ENCODE results near the gene HYCC1.

DNA sequence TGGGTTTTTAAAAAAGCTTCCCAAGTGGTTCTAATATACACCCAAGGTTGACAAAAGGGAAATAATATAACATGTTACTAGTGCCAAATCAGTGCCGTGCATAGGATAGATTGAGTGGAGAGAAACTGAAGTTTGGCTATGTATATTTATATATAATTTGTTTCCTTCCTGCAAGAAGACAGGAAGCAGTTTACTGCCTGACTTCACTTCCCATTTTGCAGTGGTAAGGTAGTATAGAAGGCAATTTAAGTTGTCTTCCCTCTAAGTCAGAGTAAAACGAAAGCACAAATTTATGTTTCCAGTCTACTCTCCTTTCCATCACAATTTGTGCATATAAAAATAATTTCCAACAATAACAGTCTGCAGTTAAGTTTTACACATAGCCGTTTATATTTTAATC, 3.4 kb upstream of the HYCC1 start:
- TF ChIP-seq, protein P1, sequence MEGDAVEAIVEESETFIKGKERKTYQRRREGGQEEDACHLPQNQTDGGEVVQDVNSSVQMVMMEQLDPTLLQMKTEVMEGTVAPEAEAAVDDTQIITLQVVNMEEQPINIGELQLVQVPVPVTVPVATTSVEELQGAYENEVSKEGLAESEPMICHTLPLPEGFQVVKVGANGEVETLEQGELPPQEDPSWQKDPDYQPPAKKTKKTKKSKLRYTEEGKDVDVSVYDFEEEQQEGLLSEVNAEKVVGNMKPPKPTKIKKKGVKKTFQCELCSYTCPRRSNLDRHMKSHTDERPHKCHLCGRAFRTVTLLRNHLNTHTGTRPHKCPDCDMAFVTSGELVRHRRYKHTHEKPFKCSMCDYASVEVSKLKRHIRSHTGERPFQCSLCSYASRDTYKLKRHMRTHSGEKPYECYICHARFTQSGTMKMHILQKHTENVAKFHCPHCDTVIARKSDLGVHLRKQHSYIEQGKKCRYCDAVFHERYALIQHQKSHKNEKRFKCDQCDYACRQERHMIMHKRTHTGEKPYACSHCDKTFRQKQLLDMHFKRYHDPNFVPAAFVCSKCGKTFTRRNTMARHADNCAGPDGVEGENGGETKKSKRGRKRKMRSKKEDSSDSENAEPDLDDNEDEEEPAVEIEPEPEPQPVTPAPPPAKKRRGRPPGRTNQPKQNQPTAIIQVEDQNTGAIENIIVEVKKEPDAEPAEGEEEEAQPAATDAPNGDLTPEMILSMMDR (IDR thresholded peaks at IDR 0.05): no peak
- no peak for TF ChIP-seq POLR2AphosphoS5 (IDR thresholded peaks at IDR 0.05; ENCODE audit: low read depth, low read length)
- TF ChIP-seq, protein P2, sequence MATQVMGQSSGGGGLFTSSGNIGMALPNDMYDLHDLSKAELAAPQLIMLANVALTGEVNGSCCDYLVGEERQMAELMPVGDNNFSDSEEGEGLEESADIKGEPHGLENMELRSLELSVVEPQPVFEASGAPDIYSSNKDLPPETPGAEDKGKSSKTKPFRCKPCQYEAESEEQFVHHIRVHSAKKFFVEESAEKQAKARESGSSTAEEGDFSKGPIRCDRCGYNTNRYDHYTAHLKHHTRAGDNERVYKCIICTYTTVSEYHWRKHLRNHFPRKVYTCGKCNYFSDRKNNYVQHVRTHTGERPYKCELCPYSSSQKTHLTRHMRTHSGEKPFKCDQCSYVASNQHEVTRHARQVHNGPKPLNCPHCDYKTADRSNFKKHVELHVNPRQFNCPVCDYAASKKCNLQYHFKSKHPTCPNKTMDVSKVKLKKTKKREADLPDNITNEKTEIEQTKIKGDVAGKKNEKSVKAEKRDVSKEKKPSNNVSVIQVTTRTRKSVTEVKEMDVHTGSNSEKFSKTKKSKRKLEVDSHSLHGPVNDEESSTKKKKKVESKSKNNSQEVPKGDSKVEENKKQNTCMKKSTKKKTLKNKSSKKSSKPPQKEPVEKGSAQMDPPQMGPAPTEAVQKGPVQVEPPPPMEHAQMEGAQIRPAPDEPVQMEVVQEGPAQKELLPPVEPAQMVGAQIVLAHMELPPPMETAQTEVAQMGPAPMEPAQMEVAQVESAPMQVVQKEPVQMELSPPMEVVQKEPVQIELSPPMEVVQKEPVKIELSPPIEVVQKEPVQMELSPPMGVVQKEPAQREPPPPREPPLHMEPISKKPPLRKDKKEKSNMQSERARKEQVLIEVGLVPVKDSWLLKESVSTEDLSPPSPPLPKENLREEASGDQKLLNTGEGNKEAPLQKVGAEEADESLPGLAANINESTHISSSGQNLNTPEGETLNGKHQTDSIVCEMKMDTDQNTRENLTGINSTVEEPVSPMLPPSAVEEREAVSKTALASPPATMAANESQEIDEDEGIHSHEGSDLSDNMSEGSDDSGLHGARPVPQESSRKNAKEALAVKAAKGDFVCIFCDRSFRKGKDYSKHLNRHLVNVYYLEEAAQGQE (IDR thresholded peaks at IDR 0.05; ENCODE audit: insufficient read depth in 1 of 2, low read depth in 2 of 2, low read length in 1 of 2): no peak
- TF ChIP-seq SIN3A (IDR thresholded peaks at IDR 0.05; ENCODE audit: borderline replicate concordance, insufficient read depth, low read depth, low read length): no peak

Measured in Panc1 (cell line).